ENCODE data around the gene PITPNM3. TPM values are rescaled to one million over a fixed set of nuclear protein-coding genes. Genes with fewer than 3 reads are reported as not detected.

The PITPNM3 gene
- total and polyA plus RNA-seq, 2 experiments from 2014 or later = 1.5 to 2.0 TPM

DNA sequence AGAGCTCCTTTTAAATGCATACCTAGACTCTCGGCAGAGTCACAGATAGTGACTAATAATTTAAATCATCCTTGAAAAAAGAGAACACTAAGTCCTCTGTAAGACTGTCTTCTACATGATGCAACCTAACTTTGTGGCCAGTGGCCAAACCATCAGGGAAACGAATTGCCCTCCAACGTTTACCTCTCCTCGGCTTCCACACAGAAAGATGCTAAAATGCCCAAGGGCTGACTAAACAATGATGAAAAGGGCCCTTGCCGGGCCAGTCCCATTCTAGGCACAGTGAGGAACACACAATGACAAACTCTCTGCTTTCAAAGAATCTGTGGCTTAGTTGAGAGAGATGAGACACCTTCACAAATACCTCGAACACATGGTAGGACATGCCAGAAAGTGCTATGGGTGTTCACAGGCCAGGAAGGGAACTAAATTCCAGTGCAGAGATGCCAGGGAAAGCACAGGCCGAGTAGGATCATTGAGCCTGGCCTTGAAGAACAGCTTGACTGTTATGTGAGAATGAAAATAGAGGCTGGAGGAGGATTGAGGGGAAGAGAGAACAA is 35.3 kb upstream of the PITPNM3 start:
- H2AFZ ChIP-seq = no peak overlapping the region
- WGBS (ENCODE audit: low lambda C conversion rate, missing lambda C conversion rate) = 56% methylated on average over 7 of the region's 7 CpGs
- H3K79me2 ChIP-seq = no peaks in the 10 kb centered on the region
- no peaks in the 10 kb centered on the region for H3K36me3 ChIP-seq (replicated peaks; ENCODE audit: insufficient read depth, low read depth)
- H3K9me3 ChIP-seq (ENCODE audit: low read depth) = no peaks in the 10 kb centered on the region
- no peak overlapping the region for H3K4me3 ChIP-seq
- H3K9me2 ChIP-seq (replicated peaks; ENCODE audit: insufficient read depth) = no peaks in the 10 kb centered on the region
- peaks cover 14% of the 10 kb centered on the region for H3K4me1 ChIP-seq (ENCODE audit: insufficient read depth)
- DNase-seq (ENCODE audit: low spot score) = no peak
- no peaks in the 10 kb centered on the region for H3K27me3 ChIP-seq
- no peaks in the 10 kb centered on the region for H4K20me1 ChIP-seq (ENCODE audit: insufficient read depth, poor library complexity, severe bottlenecking)
- H3K4me2 ChIP-seq = peak overlapping the region; percentile 52
- peak overlapping the region; percentile 81 for H3K27ac ChIP-seq
- TF ChIP-seq, protein P1, sequence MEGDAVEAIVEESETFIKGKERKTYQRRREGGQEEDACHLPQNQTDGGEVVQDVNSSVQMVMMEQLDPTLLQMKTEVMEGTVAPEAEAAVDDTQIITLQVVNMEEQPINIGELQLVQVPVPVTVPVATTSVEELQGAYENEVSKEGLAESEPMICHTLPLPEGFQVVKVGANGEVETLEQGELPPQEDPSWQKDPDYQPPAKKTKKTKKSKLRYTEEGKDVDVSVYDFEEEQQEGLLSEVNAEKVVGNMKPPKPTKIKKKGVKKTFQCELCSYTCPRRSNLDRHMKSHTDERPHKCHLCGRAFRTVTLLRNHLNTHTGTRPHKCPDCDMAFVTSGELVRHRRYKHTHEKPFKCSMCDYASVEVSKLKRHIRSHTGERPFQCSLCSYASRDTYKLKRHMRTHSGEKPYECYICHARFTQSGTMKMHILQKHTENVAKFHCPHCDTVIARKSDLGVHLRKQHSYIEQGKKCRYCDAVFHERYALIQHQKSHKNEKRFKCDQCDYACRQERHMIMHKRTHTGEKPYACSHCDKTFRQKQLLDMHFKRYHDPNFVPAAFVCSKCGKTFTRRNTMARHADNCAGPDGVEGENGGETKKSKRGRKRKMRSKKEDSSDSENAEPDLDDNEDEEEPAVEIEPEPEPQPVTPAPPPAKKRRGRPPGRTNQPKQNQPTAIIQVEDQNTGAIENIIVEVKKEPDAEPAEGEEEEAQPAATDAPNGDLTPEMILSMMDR (IDR thresholded peaks at IDR 0.05; ENCODE audit: poor library complexity) = no peak
- no peak for TF ChIP-seq EZH2 (IDR thresholded peaks at IDR 0.05; ENCODE audit: borderline replicate concordance)
- TF ChIP-seq EZH2phosphoT487 (IDR thresholded peaks at IDR 0.05; ENCODE audit: low read depth, severe bottlenecking, unreplicated experiment) = no peak

DNA sequence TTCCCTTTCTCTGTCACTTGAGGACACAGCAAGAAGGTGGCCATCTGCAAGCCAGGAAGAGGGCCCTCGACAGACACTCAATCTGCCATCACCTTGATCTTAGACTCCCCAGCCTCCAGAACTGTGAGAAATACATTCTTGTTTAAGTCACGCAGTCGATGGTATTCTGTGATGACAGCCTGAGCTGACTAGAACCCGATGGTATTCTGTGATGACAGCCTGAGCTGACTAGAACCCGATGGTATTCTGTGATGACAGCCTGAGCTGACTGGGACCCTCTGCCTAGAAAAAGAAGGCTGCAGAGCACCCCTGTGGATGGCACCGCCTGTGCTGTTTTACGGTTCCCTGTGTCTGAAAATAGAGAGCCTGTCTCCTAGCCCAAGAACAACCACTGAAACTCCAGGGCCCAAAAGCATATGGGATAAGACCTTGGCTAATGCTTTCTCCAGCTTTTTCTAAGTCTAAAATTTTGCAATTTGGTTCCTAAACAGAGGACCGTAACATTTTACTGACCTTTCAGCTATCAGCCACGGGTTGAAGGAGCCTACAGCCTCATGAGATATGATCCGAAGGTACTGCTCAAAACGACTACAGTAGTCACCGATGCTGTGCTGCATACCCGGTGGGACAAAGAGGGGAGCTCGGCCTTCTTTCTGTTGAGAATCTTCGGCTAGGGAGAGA is 33.1 kb upstream of the PITPNM3 start:
- DNase-seq (ENCODE audit: low spot score) = no peak
- Histone ChIP-seq H2AFZ (no peak overlapping the region), H3K9me3 (ENCODE audit: low read depth) (peaks cover 5% of the 10 kb centered on the region), H3K27me3 (no peaks in the 10 kb centered on the region), H3K9me2 (replicated peaks; ENCODE audit: insufficient read depth) (no peaks in the 10 kb centered on the region), H3K27ac (no peak overlapping the region), H3K79me2 (no peaks in the 10 kb centered on the region), H4K20me1 (ENCODE audit: insufficient read depth, poor library complexity, severe bottlenecking) (no peaks in the 10 kb centered on the region), H3K36me3 (replicated peaks; ENCODE audit: insufficient read depth, low read depth) (peaks cover 4% of the 10 kb centered on the region), H3K4me3 (no peak overlapping the region), H3K4me2 (no peak overlapping the region), H3K4me1 (ENCODE audit: insufficient read depth) (peaks cover 14% of the 10 kb centered on the region)
- WGBS (ENCODE audit: low lambda C conversion rate, missing lambda C conversion rate) = 97% methylated on average over 15 of the region's 15 CpGs
- TF ChIP-seq EZH2phosphoT487 (IDR thresholded peaks at IDR 0.05; ENCODE audit: low read depth, severe bottlenecking, unreplicated experiment) (no peak), EZH2 (IDR thresholded peaks at IDR 0.05; ENCODE audit: borderline replicate concordance) (no peak)
- TF ChIP-seq, protein P1 (IDR thresholded peaks at IDR 0.05; ENCODE audit: poor library complexity) = no peak

DNA sequence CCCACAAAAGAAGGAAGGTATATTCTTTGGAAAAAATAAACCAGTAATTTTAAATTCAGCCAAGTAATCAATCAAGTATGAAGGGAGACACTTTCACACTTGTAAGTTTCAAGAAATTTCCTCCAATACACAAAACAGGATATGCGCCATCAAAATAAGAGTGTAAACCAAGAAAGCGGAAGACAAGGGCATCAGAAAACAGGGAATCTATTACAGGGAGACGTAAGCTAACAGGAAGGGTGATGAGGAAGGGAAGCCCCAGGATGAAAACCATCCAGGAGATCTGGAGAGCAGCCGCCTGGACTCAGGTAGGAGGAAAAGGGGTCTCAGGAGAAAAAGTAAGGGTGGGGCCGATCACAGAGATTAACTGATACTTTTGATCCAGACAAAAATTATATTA is 31.8 kb upstream of the PITPNM3 start:
- H3K27me3 ChIP-seq = no peaks in the 10 kb centered on the region
- H3K9me3 ChIP-seq (ENCODE audit: low read depth) = peaks cover 5% of the 10 kb centered on the region
- H3K9me2 ChIP-seq (replicated peaks; ENCODE audit: insufficient read depth) = no peaks in the 10 kb centered on the region
- H2AFZ ChIP-seq = no peak overlapping the region
- WGBS (ENCODE audit: low lambda C conversion rate, missing lambda C conversion rate) = 98% methylated on average over 5 of the region's 5 CpGs
- H3K79me2 ChIP-seq = no peaks in the 10 kb centered on the region
- H4K20me1 ChIP-seq (ENCODE audit: insufficient read depth, poor library complexity, severe bottlenecking) = no peaks in the 10 kb centered on the region
- no peak overlapping the region for H3K27ac ChIP-seq
- peaks cover 12% of the 10 kb centered on the region for H3K36me3 ChIP-seq (replicated peaks; ENCODE audit: insufficient read depth, low read depth)
- peaks cover 14% of the 10 kb centered on the region for H3K4me1 ChIP-seq (ENCODE audit: insufficient read depth)
- TF ChIP-seq, protein P1 (IDR thresholded peaks at IDR 0.05; ENCODE audit: poor library complexity) = no peak
- TF ChIP-seq EZH2 (IDR thresholded peaks at IDR 0.05; ENCODE audit: borderline replicate concordance) (no peak), EZH2phosphoT487 (IDR thresholded peaks at IDR 0.05; ENCODE audit: low read depth, severe bottlenecking, unreplicated experiment) (no peak)
- H3K4me2 ChIP-seq = no peak overlapping the region
- DNase-seq (ENCODE audit: low spot score) = no peak
- no peak overlapping the region for H3K4me3 ChIP-seq

Measured in hepatocyte (in vitro differentiated cells).